ENCODE results near the gene CHMP4A. TPM values are rescaled to one million over a fixed set of nuclear protein-coding genes. Genes with fewer than 3 reads are reported as not detected.

The CHMP4A gene
- total and polyA plus RNA-seq, 2 donors (not counting 1 experiment from before 2014, with no cell fraction given): 91.2 to 103 TPM

DNA sequence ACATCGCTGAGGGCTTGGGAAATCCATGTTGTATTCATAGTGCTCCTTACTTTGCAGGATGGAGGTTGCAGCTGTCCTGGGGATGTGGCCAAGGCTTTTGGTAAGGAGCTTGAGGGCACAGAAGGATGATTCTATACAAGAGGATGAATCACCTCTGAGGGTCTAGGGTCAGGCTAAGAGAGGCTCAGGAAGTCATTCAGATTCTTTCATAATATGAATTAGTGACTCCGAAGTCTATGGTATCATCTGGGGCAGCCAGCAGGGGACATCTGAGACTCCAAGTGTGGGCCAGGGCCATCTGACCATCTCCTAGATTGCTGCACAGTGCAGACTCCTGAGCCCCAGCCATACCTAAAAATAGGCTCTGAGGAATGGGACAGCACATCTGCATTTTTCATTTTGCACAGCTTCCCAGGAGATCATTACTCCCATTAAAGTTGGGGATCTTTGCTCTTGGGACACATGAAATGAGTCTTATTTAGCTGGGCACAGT lies 24.2 kb upstream of the CHMP4A start:
- intact Hi-C loops (cut with micrococcal nuclease): no loop called here
- WGBS (ENCODE audit: insufficient coverage): 100% methylated on average over 2 of the region's 2 CpGs
- Mint-ChIP-seq H3K27me3 (no peaks in the 10 kb centered on the region), H3K4me3 (no peak overlapping the region), H3K9me3 (ENCODE audit: insufficient read depth) (no peaks in the 10 kb centered on the region), H3K27ac (peak overlapping the region; percentile 2), H3K4me1 (peaks cover 73% of the 10 kb centered on the region)
- TF ChIP-seq EZH2 (IDR thresholded peaks at IDR 0.05; ENCODE audit: borderline replicate concordance, insufficient read depth, low read depth, low read length, poor library complexity, severe bottlenecking): no peak
- TF ChIP-seq, protein P1, sequence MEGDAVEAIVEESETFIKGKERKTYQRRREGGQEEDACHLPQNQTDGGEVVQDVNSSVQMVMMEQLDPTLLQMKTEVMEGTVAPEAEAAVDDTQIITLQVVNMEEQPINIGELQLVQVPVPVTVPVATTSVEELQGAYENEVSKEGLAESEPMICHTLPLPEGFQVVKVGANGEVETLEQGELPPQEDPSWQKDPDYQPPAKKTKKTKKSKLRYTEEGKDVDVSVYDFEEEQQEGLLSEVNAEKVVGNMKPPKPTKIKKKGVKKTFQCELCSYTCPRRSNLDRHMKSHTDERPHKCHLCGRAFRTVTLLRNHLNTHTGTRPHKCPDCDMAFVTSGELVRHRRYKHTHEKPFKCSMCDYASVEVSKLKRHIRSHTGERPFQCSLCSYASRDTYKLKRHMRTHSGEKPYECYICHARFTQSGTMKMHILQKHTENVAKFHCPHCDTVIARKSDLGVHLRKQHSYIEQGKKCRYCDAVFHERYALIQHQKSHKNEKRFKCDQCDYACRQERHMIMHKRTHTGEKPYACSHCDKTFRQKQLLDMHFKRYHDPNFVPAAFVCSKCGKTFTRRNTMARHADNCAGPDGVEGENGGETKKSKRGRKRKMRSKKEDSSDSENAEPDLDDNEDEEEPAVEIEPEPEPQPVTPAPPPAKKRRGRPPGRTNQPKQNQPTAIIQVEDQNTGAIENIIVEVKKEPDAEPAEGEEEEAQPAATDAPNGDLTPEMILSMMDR (IDR thresholded peaks at IDR 0.05): no peak
- no peaks in the 10 kb centered on the region for H3K27me3 ChIP-seq (replicated peaks in 1 of 4; ENCODE audit: control extremely low read depth in 1 of 4, control insufficient read depth in 3 of 4, insufficient read depth in 4 of 4, low read length in 3 of 4)
- no peak overlapping the region for H2AFZ ChIP-seq (ENCODE audit: insufficient read depth, low read depth, low read length, poor library complexity, severe bottlenecking)
- peaks cover 63% of the 10 kb centered on the region for H3K79me2 ChIP-seq (ENCODE audit: control insufficient read depth, insufficient read depth, low read length)
- ChIA-PET POLR2A (no interaction called here), CTCF (interaction anchor here (0.5 to 3.2 kb wide), 3 partner anchors 60 to 96 kb away, joined by 4 to 10 read pairs (median 5); partner anchors contain the start of gene CIDEB)
- peaks cover 2 to 63% of the 10 kb centered on the region in 2 experiments for H3K36me3 ChIP-seq (replicated peaks in 1 of 2; ENCODE audit: control extremely low read depth in 1 of 2, control insufficient read depth in 1 of 2, extremely low read depth in 1 of 2, insufficient read depth in 2 of 2, low read length in 1 of 2)
- H3K9ac ChIP-seq (ENCODE audit: low read length): no peak overlapping the region
- H3K9me3 ChIP-seq (ENCODE audit: control extremely low read depth in 1 of 3, control insufficient read depth in 2 of 3, insufficient read depth in 1 of 3, low read length in 2 of 3): no peaks in the 10 kb centered on the region
- peaks cover 49% of the 10 kb centered on the region for H4K20me1 ChIP-seq (ENCODE audit: control insufficient read depth, insufficient read depth, low read length, poor library complexity, severe bottlenecking)
- H3K4me2 ChIP-seq (replicated peaks; ENCODE audit: low read depth, low read length, poor library complexity, severe bottlenecking): no peak overlapping the region
- H3K4me1 ChIP-seq (ENCODE audit: control insufficient read depth in 2 of 2, insufficient read depth in 2 of 2, low read length in 2 of 2): peaks cover 43 to 45% of the 10 kb centered on the region in 2 donors
- H3K4me3 ChIP-seq (ENCODE audit: control extremely low read depth in 1 of 5, extremely low read depth in 1 of 5, insufficient read depth in 1 of 5, low read depth in 2 of 5, low read length in 4 of 5): no peak overlapping the region
- no peak for ATAC-seq (ENCODE audit: low read depth)
- H3K27ac ChIP-seq (ENCODE audit: low read length in 2 of 2): no peak overlapping the region
- no peak for DNase-seq

DNA sequence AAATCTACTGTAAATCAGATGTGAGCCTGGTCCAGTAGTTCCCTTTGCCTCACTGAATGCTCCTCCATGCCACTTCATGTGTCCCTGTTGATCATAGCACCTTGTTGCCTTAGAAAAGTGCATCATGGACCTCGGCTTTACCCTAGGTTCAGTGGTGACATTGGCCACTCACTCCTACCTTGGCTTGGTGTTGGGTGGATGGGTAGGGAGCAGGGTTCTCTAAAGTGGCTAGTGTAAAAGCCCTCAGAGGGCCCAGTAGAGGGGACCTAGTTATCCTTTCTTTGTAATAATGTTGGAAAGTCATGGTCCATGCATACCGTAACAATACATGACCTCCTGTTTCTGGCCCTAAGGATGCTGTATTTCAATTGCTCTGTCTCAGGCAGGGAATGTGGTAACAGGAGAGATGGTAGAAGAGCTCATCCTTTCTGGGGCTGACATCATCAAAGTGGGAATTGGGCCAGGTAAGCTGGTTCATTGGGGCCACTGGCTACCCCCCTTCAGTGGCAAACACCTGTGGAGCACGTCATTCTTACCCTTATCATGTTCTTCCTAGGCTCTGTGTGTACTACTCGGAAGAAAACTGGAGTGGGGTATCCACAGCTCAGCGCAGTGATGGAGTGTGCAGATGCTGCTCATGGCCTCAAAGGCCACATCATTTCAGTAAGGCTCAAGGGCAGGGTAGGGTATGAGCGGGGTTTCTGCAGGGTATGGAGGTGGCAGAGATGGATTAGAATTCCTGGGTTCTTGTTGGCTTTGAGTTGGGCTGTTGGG lies 23.6 kb upstream of the CHMP4A start:
- Mint-ChIP-seq H3K27me3 (no peaks in the 10 kb centered on the region), H3K4me3 (no peak overlapping the region), H3K9me3 (ENCODE audit: insufficient read depth) (no peaks in the 10 kb centered on the region), H3K27ac (peak overlapping the region; percentile 2), H3K4me1 (peaks cover 76% of the 10 kb centered on the region)
- peaks cover 64% of the 10 kb centered on the region for H3K79me2 ChIP-seq (ENCODE audit: control insufficient read depth, insufficient read depth, low read length)
- H4K20me1 ChIP-seq (ENCODE audit: control insufficient read depth, insufficient read depth, low read length, poor library complexity, severe bottlenecking): peaks cover 47% of the 10 kb centered on the region
- H2AFZ ChIP-seq (ENCODE audit: insufficient read depth, low read depth, low read length, poor library complexity, severe bottlenecking): no peak overlapping the region
- intact Hi-C loops (cut with micrococcal nuclease): no loop called here
- peaks cover 42 to 44% of the 10 kb centered on the region in 2 donors for H3K4me1 ChIP-seq (ENCODE audit: control insufficient read depth in 2 of 2, insufficient read depth in 2 of 2, low read length in 2 of 2)
- no peak overlapping the region for H3K4me2 ChIP-seq (replicated peaks; ENCODE audit: low read depth, low read length, poor library complexity, severe bottlenecking)
- POLR2A ChIA-PET: no interaction called here
- H3K4me3 ChIP-seq (ENCODE audit: control extremely low read depth in 1 of 5, extremely low read depth in 1 of 5, insufficient read depth in 1 of 5, low read depth in 2 of 5, low read length in 4 of 5): no peak overlapping the region
- no peaks in the 10 kb centered on the region for H3K27me3 ChIP-seq (replicated peaks in 1 of 4; ENCODE audit: control extremely low read depth in 1 of 4, control insufficient read depth in 3 of 4, insufficient read depth in 4 of 4, low read length in 3 of 4)
- H3K9ac ChIP-seq (ENCODE audit: low read length): no peak overlapping the region
- ATAC-seq (ENCODE audit: low read depth) (no peak), DNase-seq (peak; percentile 21)
- no peak for TF ChIP-seq EZH2 (IDR thresholded peaks at IDR 0.05; ENCODE audit: borderline replicate concordance, insufficient read depth, low read depth, low read length, poor library complexity, severe bottlenecking)
- TF ChIP-seq, protein P1 (IDR thresholded peaks at IDR 0.05): no peak
- H3K9me3 ChIP-seq (ENCODE audit: control extremely low read depth in 1 of 3, control insufficient read depth in 2 of 3, insufficient read depth in 1 of 3, low read length in 2 of 3): no peaks in the 10 kb centered on the region
- peaks cover 2 to 63% of the 10 kb centered on the region in 2 experiments for H3K36me3 ChIP-seq (replicated peaks in 1 of 2; ENCODE audit: control extremely low read depth in 1 of 2, control insufficient read depth in 1 of 2, extremely low read depth in 1 of 2, insufficient read depth in 2 of 2, low read length in 1 of 2)
- H3K27ac ChIP-seq (ENCODE audit: low read length in 2 of 2): no peak overlapping the region
- WGBS (ENCODE audit: insufficient coverage): 100% methylated on average over 4 of the region's 6 CpGs
- CTCF ChIA-PET: interaction anchor here (0.5 to 3.2 kb wide), 2 partner anchors 60 to 71 kb away, joined by 4 to 10 read pairs; partner anchors contain the start of gene CIDEB

All from B cell (primary cell).